ENCODE data around the gene UNC13C. TPM values are rescaled to one million over a fixed set of nuclear protein-coding genes. Genes with fewer than 3 reads are reported as not detected.

The UNC13C gene
- polyA plus RNA-seq, 1 experiment = not detected

- Histone ChIP-seq H3K36me3 (ENCODE audit: control insufficient read depth, insufficient read depth, low read length) (no peaks in the 10 kb centered on the region), H3K27me3 (ENCODE audit: control insufficient read depth, insufficient read depth, low read length) (no peaks in the 10 kb centered on the region), H3K4me3 (ENCODE audit: low read depth, low read length) (no peak overlapping the region)
- ChIA-PET CTCF (no interaction called here), POLR2A (no interaction called here)
- DNase-seq (ENCODE audit: low read depth) = no peak
- TF ChIP-seq CTCF (IDR thresholded peaks at IDR 0.05; ENCODE audit: insufficient read depth, low read depth, low read length) = no peak
Observed at GRCh38 chr15:54605043-54605442, 626.8 kb downstream of the UNC13C start.

GRCh38 chr15:54605556-54605955, 627.3 kb downstream of the UNC13C start:
- DNase-seq (ENCODE audit: low read depth) = no peak
- H3K36me3 ChIP-seq (ENCODE audit: control insufficient read depth, insufficient read depth, low read length) = no peaks in the 10 kb centered on the region

GRCh38 chr15:54608876-54609835, 630.9 kb downstream of the UNC13C start:
- Histone ChIP-seq H3K36me3 (ENCODE audit: control insufficient read depth, insufficient read depth, low read length) (no peaks in the 10 kb centered on the region), H3K27me3 (ENCODE audit: control insufficient read depth, insufficient read depth, low read length) (no peaks in the 10 kb centered on the region), H3K4me3 (ENCODE audit: low read depth, low read length) (no peak overlapping the region)
- POLR2A ChIA-PET = no interaction called here
- no peak for TF ChIP-seq CTCF (IDR thresholded peaks at IDR 0.05; ENCODE audit: insufficient read depth, low read depth, low read length)
- no peak for DNase-seq (ENCODE audit: low read depth)
- CTCF ChIA-PET = no interaction called here

More at GRCh38 chr15:54605556-54605955, 627.3 kb downstream of the UNC13C start:
- Histone ChIP-seq H3K4me3 (ENCODE audit: low read depth, low read length) (no peak overlapping the region), H3K27me3 (ENCODE audit: control insufficient read depth, insufficient read depth, low read length) (no peaks in the 10 kb centered on the region)
- CTCF ChIA-PET = no interaction called here
- TF ChIP-seq CTCF (IDR thresholded peaks at IDR 0.05; ENCODE audit: insufficient read depth, low read depth, low read length) = no peak
- POLR2A ChIA-PET = no interaction called here

DNA sequence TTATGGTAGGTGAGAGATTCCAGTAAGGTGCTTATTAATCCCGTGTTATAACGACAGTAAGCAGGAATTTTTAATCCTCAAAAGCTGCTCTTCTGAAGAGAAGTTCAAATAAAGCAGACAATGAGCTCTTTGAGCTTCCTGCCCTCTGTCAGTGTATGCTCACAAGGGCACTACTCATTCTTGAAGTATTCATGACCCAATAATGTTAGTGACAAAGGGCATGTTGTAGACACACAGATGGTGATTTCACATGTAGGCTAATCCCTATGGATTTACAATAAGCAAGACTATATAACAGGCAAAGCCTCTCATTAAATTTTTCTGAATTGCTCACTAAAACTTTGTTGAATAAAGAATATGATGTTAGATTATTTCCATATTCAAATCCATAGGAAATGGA, 639.9 kb downstream of the UNC13C start:
- Histone ChIP-seq H3K4me3 (ENCODE audit: low read depth, low read length) (no peak overlapping the region), H3K27me3 (ENCODE audit: control insufficient read depth, insufficient read depth, low read length) (no peaks in the 10 kb centered on the region), H3K36me3 (ENCODE audit: control insufficient read depth, insufficient read depth, low read length) (no peaks in the 10 kb centered on the region)
- ChIA-PET POLR2A (no interaction called here), CTCF (no interaction called here)
- DNase-seq (ENCODE audit: low read depth) = no peak
- TF ChIP-seq CTCF (IDR thresholded peaks at IDR 0.05; ENCODE audit: insufficient read depth, low read depth, low read length) = no peak

DNA sequence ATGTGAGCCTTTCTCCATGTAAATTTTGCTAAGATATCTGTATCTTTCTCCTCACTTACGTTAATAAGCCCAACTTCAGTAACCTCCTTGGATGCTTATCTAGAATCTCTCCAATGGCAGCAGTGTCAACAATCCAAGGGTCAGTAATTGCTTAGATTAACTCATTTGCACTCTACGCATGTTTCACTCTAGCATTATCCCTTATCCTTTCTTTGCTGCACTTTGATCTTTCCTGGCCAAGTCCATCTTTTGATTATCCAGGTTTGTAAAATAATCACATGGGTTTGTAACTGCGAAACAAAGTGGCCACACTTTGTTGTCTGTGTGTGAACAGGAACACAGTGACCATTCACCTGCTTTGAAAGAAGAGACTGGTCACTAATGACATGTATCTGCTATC, 640.9 kb downstream of the UNC13C start:
- Histone ChIP-seq H3K36me3 (ENCODE audit: control insufficient read depth, insufficient read depth, low read length) (no peaks in the 10 kb centered on the region), H3K27me3 (ENCODE audit: control insufficient read depth, insufficient read depth, low read length) (no peaks in the 10 kb centered on the region), H3K4me3 (ENCODE audit: low read depth, low read length) (no peak overlapping the region)
- no peak for DNase-seq (ENCODE audit: low read depth)
- POLR2A ChIA-PET = no interaction called here
- CTCF ChIA-PET = no interaction called here
- TF ChIP-seq CTCF (IDR thresholded peaks at IDR 0.05; ENCODE audit: insufficient read depth, low read depth, low read length) = no peak

Measured in BJ (cell line).